Body of pancreas (tissue), 4 donors: ENCODE data around the gene TNFAIP8L3.

Experiments
- CTCF ChIP-seq, 7 experiments: fragments of 450-650 bp in 4 of 7; fragments of 200-600 bp in 3 of 7; sonication (generic) in 3 of 7; IDR thresholded peaks; one replicate each; pipeline ENCODE4 v1.5.1; 2016 to 2019; ENCODE audit warnings: antibody characterized with exemption in 7 of 7
- POLR2A ChIP-seq, 3 donors: fragments of 450-650 bp; IDR thresholded peaks; one replicate each; pipeline ENCODE4 v1.6.1; 2016; ENCODE audit warnings: antibody characterized with exemption in 3 of 3, mild to moderate bottlenecking in 2 of 3

DNA sequence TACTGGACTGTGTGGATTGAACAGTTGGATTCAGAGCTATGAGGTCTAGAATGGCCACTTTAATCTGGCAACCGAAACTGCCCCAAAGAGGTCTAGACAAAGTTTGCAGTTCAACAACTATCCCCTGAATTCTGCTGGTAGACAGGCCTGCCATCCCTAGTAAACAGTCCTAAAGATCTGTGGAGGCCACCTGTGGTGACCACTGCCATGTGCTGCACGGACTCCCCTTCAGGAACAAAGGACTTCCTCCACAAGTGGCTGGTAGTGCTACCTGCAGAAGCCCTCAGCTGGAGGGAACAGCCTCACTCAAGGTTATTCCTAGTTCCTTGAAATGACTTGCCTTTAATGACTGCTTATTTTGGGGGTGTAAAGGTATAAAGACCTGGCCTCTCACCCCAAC, 6.1 kb downstream of the TNFAIP8L3 start:
- TF ChIP-seq CTCF (IDR thresholded peaks at IDR 0.05) (no peak), POLR2A (IDR thresholded peaks at IDR 0.05) (no peak)
